ENCODE data around the gene FOXK2. TPM values are rescaled to one million over a fixed set of nuclear protein-coding genes. Genes with fewer than 3 reads are reported as not detected.

Gene FOXK2
- total RNA-seq, 4 donors from 2014 or later: 30.5 to 43.3 (median 38.8) TPM

DNA sequence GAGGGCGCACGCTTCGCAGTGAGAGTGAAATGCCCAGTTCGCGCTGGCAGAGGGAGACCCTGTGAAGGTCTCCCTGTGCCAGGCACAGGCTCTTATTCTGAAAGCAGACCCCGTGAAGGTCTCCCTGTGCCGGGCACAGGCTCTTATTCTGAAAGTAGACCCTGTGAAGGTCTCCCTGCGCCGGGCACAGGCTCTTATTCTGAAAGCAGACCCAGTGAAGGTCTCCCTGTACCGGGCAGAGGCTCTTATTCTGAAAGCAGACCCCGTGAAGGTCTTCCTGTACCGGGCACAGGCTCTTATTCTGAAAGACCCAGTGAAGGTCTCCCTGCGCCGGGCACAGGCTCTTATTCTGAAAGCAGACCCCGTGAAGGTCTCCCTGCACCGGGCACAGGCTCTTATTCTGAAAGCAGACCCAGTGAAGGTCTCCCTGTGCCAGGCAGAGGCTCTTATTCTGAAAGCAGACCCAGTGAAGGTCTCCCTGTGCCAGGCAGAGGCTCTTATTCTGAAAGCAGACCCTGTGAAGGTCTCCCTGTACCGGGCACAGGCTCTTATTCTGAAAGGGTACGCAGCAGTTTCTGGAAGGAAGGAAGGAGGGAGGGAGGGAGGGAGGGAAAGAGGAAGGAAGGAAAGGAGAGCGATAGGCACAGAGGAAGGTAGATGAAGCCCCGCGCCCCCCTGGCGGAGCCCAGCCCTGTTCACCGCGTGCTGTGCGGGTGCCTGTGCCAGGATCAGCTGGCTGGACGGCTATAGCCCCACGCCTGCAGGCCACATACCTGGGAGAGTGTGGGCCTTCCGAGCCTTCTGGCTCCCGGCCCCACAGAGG is 73.4 kb downstream of the FOXK2 start:
- H3K4me3 ChIP-seq (replicated peaks in 1 of 3): peak overlapping the region; percentile 25 to 51 (median 41)
- peak overlapping the region; percentile 88 to 96 (median 93) for H3K27ac ChIP-seq
- no peaks in the 10 kb centered on the region for H3K27me3 ChIP-seq
- peaks cover 3 to 7% of the 10 kb centered on the region in 2 donors for H3K36me3 ChIP-seq
- 17 to 20% methylated on average over 27 to 29 of the region's 29 CpGs for WGBS, 2 donors
- DNase-seq: peak; percentile 79 to 84
- intact Hi-C loops (cut with DNase I): no loop called here
- peaks cover 18 to 25% of the 10 kb centered on the region in 2 donors for H3K4me1 ChIP-seq
- H3K9me3 ChIP-seq: no peaks in the 10 kb centered on the region
- TF ChIP-seq CTCF (IDR thresholded peaks at IDR 0.05): no peak
- no peak for TF ChIP-seq POLR2A (IDR thresholded peaks at IDR 0.05)

DNA sequence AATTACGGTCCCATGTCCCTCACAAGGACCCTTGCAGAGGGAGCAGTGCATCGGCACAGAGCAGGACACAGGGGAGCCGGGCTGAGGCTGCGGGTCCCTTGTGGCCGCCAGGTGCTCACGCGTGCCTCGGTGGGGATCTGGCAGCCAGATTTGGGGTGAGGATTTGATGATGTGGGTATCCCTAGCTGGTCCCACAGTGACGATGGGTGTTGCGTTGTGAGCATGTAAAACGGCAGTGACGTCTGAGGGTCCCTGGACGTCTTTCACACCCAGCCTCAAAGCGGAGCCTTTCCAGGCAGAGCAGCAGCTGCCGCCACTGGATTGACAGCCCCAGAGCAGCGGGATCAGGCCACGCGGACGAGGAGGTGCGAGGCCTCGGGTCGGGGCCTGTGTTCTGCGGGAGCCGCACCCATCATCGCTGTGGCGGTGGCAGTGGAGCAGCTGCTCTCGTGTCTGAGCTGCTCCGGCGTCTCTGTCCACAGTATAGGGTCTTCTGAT is 74.1 kb downstream of the FOXK2 start:
- peaks cover 3 to 7% of the 10 kb centered on the region in 2 donors for H3K36me3 ChIP-seq
- H3K9me3 ChIP-seq: no peaks in the 10 kb centered on the region
- no peak for DNase-seq
- no peak for TF ChIP-seq CTCF (IDR thresholded peaks at IDR 0.05)
- TF ChIP-seq POLR2A (IDR thresholded peaks at IDR 0.05): no peak
- H3K27ac ChIP-seq: peak overlapping the region; percentile 88 to 96 (median 93)
- 46 to 60% methylated on average over 17 to 20 of the region's 29 CpGs for WGBS, 2 donors
- no peaks in the 10 kb centered on the region for H3K27me3 ChIP-seq
- intact Hi-C loops (cut with DNase I): no loop called here
- peaks cover 18 to 25% of the 10 kb centered on the region in 2 donors for H3K4me1 ChIP-seq
- H3K4me3 ChIP-seq (replicated peaks in 1 of 3): peak overlapping the region; percentile 25 to 51 (median 41)

DNA sequence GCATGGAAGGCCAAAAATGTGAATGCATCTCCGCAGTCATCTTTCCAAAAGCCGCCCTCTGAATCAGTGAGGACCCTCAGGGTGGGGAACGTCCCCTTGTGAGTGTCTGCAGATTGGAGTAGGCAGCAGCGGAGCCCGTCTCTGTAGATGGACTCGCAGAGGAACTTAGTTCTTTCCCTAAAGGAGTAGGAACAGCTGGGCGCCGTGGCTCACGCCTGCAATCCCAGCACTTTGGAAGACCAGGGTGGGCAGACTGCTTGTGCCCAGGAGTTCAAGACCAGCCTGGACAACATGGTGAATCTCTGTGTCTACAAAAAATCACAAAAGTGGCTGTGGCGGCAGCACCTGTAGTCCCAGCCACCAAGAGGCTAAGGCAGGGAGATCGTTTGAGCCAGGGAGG is 75.0 kb downstream of the FOXK2 start:
- TF ChIP-seq POLR2A (IDR thresholded peaks at IDR 0.05) (no peak), CTCF (IDR thresholded peaks at IDR 0.05) (no peak)
- DNase-seq: no peak
- Histone ChIP-seq H3K36me3 (peaks cover 3 to 7% of the 10 kb centered on the region in 2 donors), H3K27me3 (no peaks in the 10 kb centered on the region), H3K4me1 (peaks cover 18 to 25% of the 10 kb centered on the region in 2 donors), H3K4me3 (replicated peaks in 1 of 3) (no peak overlapping the region), H3K9me3 (no peaks in the 10 kb centered on the region), H3K27ac (no peak overlapping the region)
- intact Hi-C loops (cut with DNase I): no loop called here
- 90 to 93% methylated on average over 10 to 11 of the region's 11 CpGs for WGBS, 2 donors

DNA sequence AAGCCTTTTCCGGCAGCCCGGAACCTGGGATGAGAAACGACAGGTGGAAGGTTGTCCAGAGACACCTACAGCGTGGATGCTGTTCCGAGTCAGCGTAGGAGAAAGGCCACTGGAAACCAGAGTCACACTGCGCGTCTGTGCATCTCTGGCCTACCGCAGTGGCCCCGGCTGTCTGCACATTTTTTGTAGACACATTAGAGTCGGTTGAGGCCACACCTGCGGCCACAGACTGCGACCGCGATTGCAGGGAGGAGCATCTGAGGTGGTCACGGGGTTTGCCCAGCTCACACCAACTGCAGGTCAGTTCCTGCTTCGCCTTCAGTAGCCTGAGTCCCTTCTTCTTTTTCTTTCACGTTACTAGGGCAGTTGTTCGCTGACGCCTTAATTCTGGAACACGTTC is 76.4 kb downstream of the FOXK2 start:
- H3K4me1 ChIP-seq: peaks cover 18 to 25% of the 10 kb centered on the region in 2 donors
- H3K9me3 ChIP-seq: no peaks in the 10 kb centered on the region
- WGBS, 2 donors: 90 to 94% methylated on average over 14 to 21 of the region's 21 CpGs
- DNase-seq: no peak
- no peak overlapping the region for H3K4me3 ChIP-seq (replicated peaks in 1 of 3)
- H3K36me3 ChIP-seq: peaks cover 3 to 7% of the 10 kb centered on the region in 2 donors
- intact Hi-C loops (cut with DNase I): no loop called here
- H3K27ac ChIP-seq: no peak overlapping the region
- H3K27me3 ChIP-seq: no peaks in the 10 kb centered on the region
- TF ChIP-seq CTCF (IDR thresholded peaks at IDR 0.05) (no peak), POLR2A (IDR thresholded peaks at IDR 0.05) (no peak)

GRCh38 chr17:82596296-82596695 is 76.8 kb downstream of the FOXK2 start:
- Histone ChIP-seq H3K36me3 (peaks cover 5 to 8% of the 10 kb centered on the region in 2 donors), H3K9me3 (no peaks in the 10 kb centered on the region), H3K4me1 (peaks cover 18 to 25% of the 10 kb centered on the region in 2 donors), H3K4me3 (replicated peaks in 1 of 3) (no peak overlapping the region), H3K27ac (no peak overlapping the region), H3K27me3 (no peaks in the 10 kb centered on the region)
- peak in 1 of 2 donors; percentile 60 for DNase-seq
- intact Hi-C loops (cut with DNase I): no loop called here
- WGBS, 2 donors: 52 to 79% methylated on average over 9 to 16 of the region's 16 CpGs
- TF ChIP-seq CTCF (IDR thresholded peaks at IDR 0.05) (no peak), POLR2A (IDR thresholded peaks at IDR 0.05) (no peak)

All from thyroid gland (tissue), 4 donors.